H1 (cell line): Measurements from ENCODE around the gene POLN. TPM values are rescaled to one million over a fixed set of nuclear protein-coding genes. Genes with fewer than 3 reads are reported as not detected.

Experiments
- CEBPB ChIP-seq: IDR thresholded peaks from 2 replicates; pipeline ENCODE4 v1.6.1; 2012; ENCODE audit warnings: low read depth, low read length
- CHD7 ChIP-seq: fragments of 300-600 bp; sonication (generic); IDR thresholded peaks from 2 replicates; pipeline ENCODE4 v1.7.1; 2012; ENCODE audit warnings: low read length, moderate library complexity, mild to moderate bottlenecking, inconsistent platforms; ENCODE audit not compliant: insufficient replicate concordance
- EP300 ChIP-seq, 2 experiments: IDR thresholded peaks; 1 replicate in 1 of 2; 2 replicates in 1 of 2; pipeline ENCODE4 v1.6.1; 2011 to 2012; ENCODE audit warnings: low read depth in 2 of 2, low read length in 2 of 2, mild to moderate bottlenecking in 2 of 2, borderline replicate concordance in 1 of 2, inconsistent platforms in 1 of 2, moderate library complexity in 1 of 2
- HDAC2 ChIP-seq, 2 experiments: fragments of 300-600 bp in 1 of 2; sonication (generic) in 1 of 2; IDR thresholded peaks; 2 replicates each; pipeline ENCODE4 v1.6.1; 2011 to 2012; ENCODE audit warnings: low read depth in 2 of 2, low read length in 2 of 2, mild to moderate bottlenecking in 2 of 2, moderate library complexity in 2 of 2, borderline replicate concordance in 1 of 2, inconsistent platforms in 1 of 2
- MAFK ChIP-seq: IDR thresholded peaks from 2 replicates; pipeline ENCODE4 v1.6.1; 2012; ENCODE audit warnings: low read depth, mild to moderate bottlenecking, improper control_type of control experiment, low read length
- POU5F1 ChIP-seq: IDR thresholded peaks from 2 replicates; pipeline ENCODE4 v1.6.1; 2011; ENCODE audit warnings: low read depth, mild to moderate bottlenecking, low read length, moderate library complexity
- RNF2 ChIP-seq: fragments of 200-900, 300-1000 bp; sonication (generic); IDR thresholded peaks from 2 replicates; pipeline ENCODE4 v1.7.1; 2016; ENCODE audit warnings: borderline replicate concordance, low read depth, mild to moderate bottlenecking, antibody characterized with exemption, low read length; ENCODE audit not compliant: poor library complexity, severe bottlenecking; ENCODE audit errors: missing control alignments
- SIN3A ChIP-seq, 2 experiments: IDR thresholded peaks in 1 of 2; conservative IDR thresholded peaks in 1 of 2; 2 replicates each; pipeline ENCODE4 v1.6.1; 2011 to 2012; ENCODE audit warnings: low read length in 2 of 2, improper control_type of control experiment in 1 of 2, low read depth in 1 of 2, mild to moderate bottlenecking in 1 of 2
- TCF12 ChIP-seq: IDR thresholded peaks from 2 replicates; pipeline ENCODE4 v1.6.1; 2011; ENCODE audit warnings: low read depth, mild to moderate bottlenecking, low read length
- YY1 ChIP-seq: IDR thresholded peaks from 2 replicates; pipeline ENCODE4 v1.6.1; 2011; ENCODE audit warnings: low read depth, mild to moderate bottlenecking, low read length
- ZNF274 ChIP-seq: IDR thresholded peaks from 2 replicates; pipeline ENCODE4 v1.7.0; 2012; ENCODE audit warnings: low read length, borderline replicate concordance; ENCODE audit errors: extremely low read depth
- polyA plus RNA-seq, 7 experiments: library from polyadenylated mRNA; depleted of rRNA in 3 of 7; stranded (reverse) in 5 of 7; unstranded in 2 of 7; fragments of >200 nt in 5 of 7; fragments of 200-250 nt in 2 of 7; gene quantifications; 1 replicate in 5 of 7; 2 replicates in 1 of 7; 4 replicates in 1 of 7; pipeline versions ENCODE4 v1.2.1 to v1.2.3, GENCODE V29; 2011 to 2013; ENCODE audit warnings: missing spikeins in 2 of 7, mixed read lengths in 2 of 7
- total RNA-seq: library from RNA; stranded (reverse); fragmentation: NEBNext Ultra II Directional; extraction: Animal tissue kit (Norgen Biotek cat#: 25700); gene quantifications from 2 replicates; pipeline ENCODE4 v1.2.1, GENCODE V29; 2021

POLN gene
- total and polyA plus RNA-seq, 2 of the 8 experiments (the other 6 are each of a cell fraction or from before 2014, with no cell fraction given) = 0.98 to 1.5 TPM

GRCh38 chr4:2218436-2218835, 23.5 kb downstream of the POLN start (continued):
- TF ChIP-seq CHD7 = no peak
- no peak for TF ChIP-seq HDAC2 (IDR thresholded peaks at IDR 0.05; ENCODE audit: borderline replicate concordance in 1 of 2, low read depth in 2 of 2, low read length in 2 of 2)
- no peak for TF ChIP-seq RNF2
- TF ChIP-seq YY1 = no peak
- no peak for TF ChIP-seq ZNF274
- no peak for TF ChIP-seq SIN3A (conservative IDR thresholded peaks at IDR 0.05 in 1 of 2, IDR thresholded peaks at IDR 0.05 in 1 of 2; ENCODE audit: low read depth in 1 of 2, low read length in 2 of 2)
- no peak for TF ChIP-seq POU5F1
- TF ChIP-seq MAFK = no peak
- no peak for TF ChIP-seq TCF12
- no peak for TF ChIP-seq CEBPB
- no peak for TF ChIP-seq EP300 (IDR thresholded peaks at IDR 0.05; ENCODE audit: borderline replicate concordance in 1 of 2, low read depth in 2 of 2, low read length in 2 of 2)
